Measurements from ENCODE around the gene C1QTNF5.

The C1QTNF5 gene

DNA sequence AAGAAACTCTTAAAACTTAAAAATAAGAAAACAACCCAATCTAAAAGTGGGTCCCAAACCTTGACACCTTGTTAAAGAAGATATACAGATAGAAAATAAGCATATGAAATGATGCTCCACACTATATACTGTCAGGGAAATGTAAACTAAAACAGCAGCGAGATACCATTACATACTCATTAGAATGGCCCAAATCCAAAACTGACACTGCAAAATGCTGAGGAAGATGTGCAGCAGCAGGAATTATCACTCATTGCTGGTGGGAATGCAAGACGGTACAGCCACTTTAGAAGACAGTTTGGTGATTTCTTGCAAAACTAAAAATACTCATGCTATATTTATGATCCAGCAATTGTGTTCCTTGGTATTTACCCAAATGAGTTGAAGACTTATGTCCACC is 11.4 kb downstream of the C1QTNF5 start:
- no peak overlapping the region for H3K4me3 ChIP-seq (ENCODE audit: low read depth, low read length)
- TF ChIP-seq, protein P1, sequence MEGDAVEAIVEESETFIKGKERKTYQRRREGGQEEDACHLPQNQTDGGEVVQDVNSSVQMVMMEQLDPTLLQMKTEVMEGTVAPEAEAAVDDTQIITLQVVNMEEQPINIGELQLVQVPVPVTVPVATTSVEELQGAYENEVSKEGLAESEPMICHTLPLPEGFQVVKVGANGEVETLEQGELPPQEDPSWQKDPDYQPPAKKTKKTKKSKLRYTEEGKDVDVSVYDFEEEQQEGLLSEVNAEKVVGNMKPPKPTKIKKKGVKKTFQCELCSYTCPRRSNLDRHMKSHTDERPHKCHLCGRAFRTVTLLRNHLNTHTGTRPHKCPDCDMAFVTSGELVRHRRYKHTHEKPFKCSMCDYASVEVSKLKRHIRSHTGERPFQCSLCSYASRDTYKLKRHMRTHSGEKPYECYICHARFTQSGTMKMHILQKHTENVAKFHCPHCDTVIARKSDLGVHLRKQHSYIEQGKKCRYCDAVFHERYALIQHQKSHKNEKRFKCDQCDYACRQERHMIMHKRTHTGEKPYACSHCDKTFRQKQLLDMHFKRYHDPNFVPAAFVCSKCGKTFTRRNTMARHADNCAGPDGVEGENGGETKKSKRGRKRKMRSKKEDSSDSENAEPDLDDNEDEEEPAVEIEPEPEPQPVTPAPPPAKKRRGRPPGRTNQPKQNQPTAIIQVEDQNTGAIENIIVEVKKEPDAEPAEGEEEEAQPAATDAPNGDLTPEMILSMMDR (IDR thresholded peaks at IDR 0.05; ENCODE audit: insufficient read depth, low read depth, low read length, missing control alignments), result no peak
- DNase-seq (ENCODE audit: low read depth), result no peak

DNA sequence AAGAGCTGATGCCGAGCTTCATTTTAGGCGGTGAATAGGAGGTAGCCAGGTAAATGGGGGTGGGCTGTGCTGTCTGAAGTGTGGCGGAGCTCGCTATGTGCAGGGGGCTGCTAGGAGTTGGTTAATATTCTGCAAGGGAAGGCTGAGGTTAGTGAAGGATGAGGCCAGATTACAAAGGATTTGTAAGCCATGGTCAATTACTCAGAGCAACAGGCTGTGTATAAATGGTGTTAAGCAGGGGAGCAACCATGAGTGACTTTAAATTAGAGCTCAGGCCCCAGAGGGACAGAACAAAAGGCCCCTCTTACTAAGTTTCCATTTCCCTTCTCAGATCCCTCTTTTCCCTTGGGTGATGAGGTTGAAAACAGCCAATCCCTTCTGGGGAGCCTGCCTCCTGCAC is 16.5 kb downstream of the C1QTNF5 start:
- TF ChIP-seq, protein P1 (IDR thresholded peaks at IDR 0.05; ENCODE audit: insufficient read depth, low read depth, low read length, missing control alignments), result no peak
- no peak overlapping the region for H3K4me3 ChIP-seq (ENCODE audit: low read depth, low read length)
- no peak for DNase-seq (ENCODE audit: low read depth)

DNA sequence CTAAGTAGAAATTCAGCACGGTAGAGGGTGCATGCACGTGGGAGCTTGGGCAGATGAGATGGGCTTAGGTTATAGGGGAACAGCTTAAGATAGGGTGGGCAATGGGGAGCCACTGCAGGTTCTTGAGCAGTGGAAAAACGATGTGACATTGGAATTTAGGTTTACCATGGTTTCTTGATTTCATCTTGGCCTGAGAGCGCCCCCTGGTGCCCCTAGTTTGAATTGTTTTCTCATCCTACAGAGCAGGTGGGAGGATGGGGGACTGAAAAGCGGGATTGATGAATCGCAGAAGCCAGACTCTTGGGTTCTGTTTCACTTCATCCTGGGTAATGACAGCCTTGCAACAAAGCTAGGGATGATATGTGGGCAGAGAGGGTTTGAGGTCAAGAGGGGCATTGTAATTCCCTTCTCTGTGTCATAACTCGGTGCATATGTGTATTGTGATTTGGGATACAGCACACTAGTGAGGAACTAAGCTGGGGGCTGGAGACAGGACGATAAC is 17.1 kb downstream of the C1QTNF5 start:
- TF ChIP-seq, protein P1 (IDR thresholded peaks at IDR 0.05; ENCODE audit: insufficient read depth, low read depth, low read length, missing control alignments), result peak; percentile 76
- DNase-seq (ENCODE audit: low read depth), result peak; percentile 79

DNA sequence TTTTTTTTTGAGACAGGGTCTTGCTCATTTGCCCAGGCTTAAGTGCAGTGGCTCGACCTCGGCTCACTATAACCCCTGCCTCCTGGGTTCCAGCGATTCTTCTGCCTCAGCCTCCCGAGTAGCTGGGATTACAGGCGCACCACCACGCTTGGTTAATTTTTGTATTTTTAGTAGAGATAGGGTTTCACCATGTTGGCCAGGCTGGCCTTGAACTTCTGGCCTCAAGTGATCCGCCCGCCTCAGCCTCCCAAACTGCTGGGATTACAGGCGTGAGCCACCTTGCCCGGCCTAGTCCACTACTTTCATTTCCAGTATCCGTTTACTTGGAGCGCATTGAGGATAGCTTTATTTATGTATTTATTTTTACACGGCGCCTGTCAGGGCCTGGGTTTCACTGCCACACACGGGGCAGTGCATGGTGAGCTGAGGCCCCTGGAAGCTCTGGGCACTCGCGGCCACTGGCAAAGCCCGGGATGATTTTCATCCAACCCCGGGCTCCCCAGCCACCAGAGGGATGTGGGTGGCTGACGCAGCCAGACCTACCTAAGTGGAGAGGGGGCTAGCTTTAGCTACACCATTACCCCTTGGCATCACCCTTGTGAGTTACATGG is 17.7 kb downstream of the C1QTNF5 start:
- TF ChIP-seq, protein P1 (IDR thresholded peaks at IDR 0.05; ENCODE audit: insufficient read depth, low read depth, low read length, missing control alignments), result no peak
- no peak for DNase-seq (ENCODE audit: low read depth)
- no peak overlapping the region for H3K4me3 ChIP-seq (ENCODE audit: low read depth, low read length)

More for the DNA sequence above, 17.1 kb downstream of the C1QTNF5 start:
- no peak overlapping the region for H3K4me3 ChIP-seq (ENCODE audit: low read depth, low read length)

DNA sequence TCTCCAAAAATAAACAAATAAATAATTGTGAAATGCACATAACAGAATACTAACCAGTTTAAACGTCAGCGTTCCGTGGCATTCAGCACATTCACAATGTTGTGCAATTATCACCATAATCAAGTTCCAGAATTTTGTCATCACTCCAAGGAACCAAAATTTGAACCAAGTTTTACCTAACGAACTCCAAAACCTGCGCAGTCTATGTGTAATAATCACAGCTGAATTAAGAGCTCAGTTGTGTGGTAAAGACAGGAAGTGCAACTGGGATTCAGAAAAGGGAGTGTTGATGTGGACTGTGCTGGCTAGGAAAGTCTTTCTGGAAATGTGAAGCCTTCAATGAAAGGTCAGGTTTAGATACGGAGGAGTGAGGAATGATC is 18.3 kb downstream of the C1QTNF5 start:
- TF ChIP-seq, protein P1 (IDR thresholded peaks at IDR 0.05; ENCODE audit: insufficient read depth, low read depth, low read length, missing control alignments), result no peak
- peak overlapping the region; percentile 56 for H3K4me3 ChIP-seq (ENCODE audit: low read depth, low read length)
- no peak for DNase-seq (ENCODE audit: low read depth)

DNA sequence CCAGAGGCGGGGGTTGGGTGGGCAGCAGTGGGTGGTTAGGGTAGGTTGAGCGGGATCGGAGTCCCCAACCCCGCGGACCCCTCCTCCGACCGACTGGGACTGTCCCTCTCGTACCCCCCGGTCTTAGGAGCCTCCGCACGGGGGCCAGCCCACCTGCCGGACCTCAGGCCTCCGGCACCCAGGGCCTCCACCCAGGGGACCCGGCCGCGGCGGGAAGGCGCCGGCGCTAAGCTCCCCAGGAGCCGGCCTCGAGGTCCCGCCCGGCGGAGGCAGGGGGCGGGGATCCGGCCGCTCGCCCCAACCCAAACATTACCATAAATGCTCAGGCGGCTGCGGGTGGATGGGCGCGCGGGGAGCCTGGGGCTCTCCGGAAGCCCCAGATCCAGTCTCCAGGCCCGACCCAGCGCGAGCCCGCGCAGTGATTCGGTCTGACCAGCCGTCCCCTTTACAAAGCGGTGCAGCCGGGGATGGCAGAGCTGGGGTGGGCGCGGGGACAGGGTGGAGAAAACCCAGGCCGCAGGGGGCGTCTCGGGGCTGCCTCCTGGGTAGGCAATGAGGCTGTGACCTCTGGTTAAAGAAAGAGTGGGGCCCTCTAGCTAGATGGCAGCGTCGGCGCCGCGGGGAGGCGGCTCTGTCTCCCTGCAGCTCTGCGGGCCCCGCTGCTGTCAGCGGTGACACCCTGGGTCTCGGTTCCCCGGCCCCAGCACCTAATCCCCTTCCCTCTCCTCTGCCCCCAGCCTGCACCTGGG is 19.7 kb downstream of the C1QTNF5 start:
- peak overlapping the region; percentile 56 for H3K4me3 ChIP-seq (ENCODE audit: low read depth, low read length)
- TF ChIP-seq, protein P1 (IDR thresholded peaks at IDR 0.05; ENCODE audit: insufficient read depth, low read depth, low read length, missing control alignments), result no peak
- DNase-seq (ENCODE audit: low read depth), result peak; percentile 92

Measured in GM12865 (cell line).